Left ventricle myocardium inferior (tissue), 1 donor: ENCODE data around the gene EPHB1. TPM values are rescaled to one million over a fixed set of nuclear protein-coding genes. Genes with fewer than 3 reads are reported as not detected.

Experiments
- DNase-seq: peaks from one replicate; pipeline ENCODE4 v3.0.0-alpha.2; 2020
- H3K27ac ChIP-seq: fragments of 200-600 bp; replicated peaks from 2 replicates; pipeline ENCODE4 v1.8.0; 2021
- H3K27me3 ChIP-seq: fragments of 200-600 bp; 2 replicates; pipeline ENCODE4 v1.8.0; 2021; ENCODE audit warnings: low read depth
- H3K36me3 ChIP-seq: fragments of 200-600 bp; 2 replicates; pipeline ENCODE4 v1.8.0; 2021
- H3K4me1 ChIP-seq: fragments of 200-600 bp; 2 replicates; pipeline ENCODE4 v1.8.0; 2021
- H3K4me3 ChIP-seq: fragments of 200-600 bp; 2 replicates; pipeline ENCODE4 v1.8.0; 2021; ENCODE audit warnings: mild to moderate bottlenecking, moderate library complexity
- H3K9me3 ChIP-seq: fragments of 200-600 bp; replicated peaks from 2 replicates; pipeline ENCODE4 v1.8.0; 2021
- CTCF ChIP-seq: fragments of 200-600 bp; IDR thresholded peaks from 2 replicates; pipeline ENCODE4 v1.8.0; 2021; ENCODE audit warnings: antibody characterized with exemption, mild to moderate bottlenecking, borderline replicate concordance
- intact Hi-C: fragments of 100-400 bp; cut with micrococcal nuclease; formaldehyde crosslinking; loops from one replicate; pipeline ENCODE4 v1.11.0; 2022
- total RNA-seq: library from RNA; stranded (reverse); fragmentation: NEBNext Ultra II Directional; extraction: Animal tissue kit (Norgen Biotek cat#: 25700); gene quantifications from one replicate; pipeline ENCODE4 v1.2.1, GENCODE V29; 2021
- donor health status: DM: no; HTN: yes; CAD: no; lungs with severe emphysema.

Gene EPHB1
- total RNA-seq, 1 donor from 2014 or later, result 1.3 TPM

- Histone ChIP-seq H3K27me3 (no peaks in the 10 kb centered on the region), H3K4me3 (no peak overlapping the region), H3K36me3 (no peaks in the 10 kb centered on the region), H3K4me1 (no peaks in the 10 kb centered on the region), H3K9me3 (no peaks in the 10 kb centered on the region), H3K27ac (no peak overlapping the region)
- DNase-seq, result no peak
- intact Hi-C loops, result no loop called here
- no peak for TF ChIP-seq CTCF
These were observed 179.6 kb downstream of the EPHB1 start for GRCh38 chr3:134974624-134975023.

GRCh38 chr3:134976948-134977347 lies 181.9 kb downstream of the EPHB1 start:
- no peak for DNase-seq

GRCh38 chr3:134978658-134979057 lies 183.6 kb downstream of the EPHB1 start:
- peak; percentile 22 for TF ChIP-seq CTCF
- no peaks in the 10 kb centered on the region for H3K27me3 ChIP-seq
- H3K36me3 ChIP-seq, result no peaks in the 10 kb centered on the region
- no peaks in the 10 kb centered on the region for H3K4me1 ChIP-seq
- intact Hi-C loops, result no loop called here
- DNase-seq, result no peak
- H3K4me3 ChIP-seq, result no peak overlapping the region
- no peak overlapping the region for H3K27ac ChIP-seq
- H3K9me3 ChIP-seq, result no peaks in the 10 kb centered on the region

More at GRCh38 chr3:134976948-134977347, 181.9 kb downstream of the EPHB1 start:
- intact Hi-C loops, result no loop called here
- no peaks in the 10 kb centered on the region for H3K9me3 ChIP-seq
- no peak overlapping the region for H3K4me3 ChIP-seq
- H3K27ac ChIP-seq, result no peak overlapping the region
- H3K27me3 ChIP-seq, result no peaks in the 10 kb centered on the region
- TF ChIP-seq CTCF, result no peak
- no peaks in the 10 kb centered on the region for H3K4me1 ChIP-seq
- H3K36me3 ChIP-seq, result no peaks in the 10 kb centered on the region

GRCh38 chr3:134985864-134986715 lies 191.0 kb downstream of the EPHB1 start:
- no peak for DNase-seq
- H3K9me3 ChIP-seq, result no peaks in the 10 kb centered on the region
- H3K4me1 ChIP-seq, result no peaks in the 10 kb centered on the region
- H3K27me3 ChIP-seq, result no peaks in the 10 kb centered on the region
- intact Hi-C loops, result no loop called here
- TF ChIP-seq CTCF, result no peak
- no peak overlapping the region for H3K4me3 ChIP-seq
- H3K27ac ChIP-seq, result no peak overlapping the region
- H3K36me3 ChIP-seq, result no peaks in the 10 kb centered on the region

- H3K27ac ChIP-seq, result no peak overlapping the region
- H3K4me3 ChIP-seq, result no peak overlapping the region
- H3K9me3 ChIP-seq, result no peaks in the 10 kb centered on the region
- TF ChIP-seq CTCF, result no peak
- no peak for DNase-seq
- no peaks in the 10 kb centered on the region for H3K27me3 ChIP-seq
- no peaks in the 10 kb centered on the region for H3K36me3 ChIP-seq
- no peaks in the 10 kb centered on the region for H3K4me1 ChIP-seq
- intact Hi-C loops, result no loop called here
These were observed 193.6 kb downstream of the EPHB1 start for GRCh38 chr3:134988666-134989065.
